Stomach (tissue), 9 donors: ENCODE data around the gene TTC33. TPM values are rescaled to one million over a fixed set of nuclear protein-coding genes. Genes with fewer than 3 reads are reported as not detected.
A peak's percentile ranks its signal among the peaks of the same experiment; 100 is the strongest.

ENCODE experiments used
- DNase-seq, 2 donors: peaks; one replicate each; pipeline versions ENCODE4 v3.0.0 to v3.0.0-alpha.2; 2013 to 2019
- H3K27ac ChIP-seq, 5 donors: fragments of 200-600 bp in 4 of 5; sonication (generic) in 4 of 5; one replicate each; pipeline ENCODE4 v1.5.1; 2013 to 2019; ENCODE audit warnings: mild to moderate bottlenecking in 1 of 5, moderate library complexity in 1 of 5
- H3K27me3 ChIP-seq, 3 donors: fragments of 200-600 bp; sonication (generic); one replicate each; pipeline ENCODE4 v1.5.1; 2017 to 2019; ENCODE audit warnings: mixed run types in 1 of 3
- H3K36me3 ChIP-seq, 4 donors: fragments of 200-600 bp; sonication (generic); 1 replicate in 3 of 4; 2 replicates in 1 of 4; pipeline ENCODE4 v1.5.1; 2016 to 2019
- H3K4me1 ChIP-seq, 4 donors: fragments of 200-600 bp; sonication (generic); one replicate each; pipeline ENCODE4 v1.5.1; 2016 to 2019
- H3K4me3 ChIP-seq, 4 donors: fragments of 200-600 bp; sonication (generic) in 3 of 4; one replicate each; pipeline ENCODE4 v1.5.1; 2016 to 2019; ENCODE audit warnings: mild to moderate bottlenecking in 1 of 4
- H3K9me3 ChIP-seq, 4 donors: fragments of 200-600 bp; sonication (generic); one replicate each; pipeline ENCODE4 v1.5.1; 2016 to 2019
- CTCF ChIP-seq, 7 experiments: fragments of 450-650 bp in 4 of 7; fragments of 200-600 bp in 3 of 7; sonication (generic) in 3 of 7; IDR thresholded peaks; one replicate each; pipeline ENCODE4 v1.5.1; 2016 to 2019; ENCODE audit warnings: antibody characterized with exemption in 7 of 7, control low read depth in 2 of 7, mild to moderate bottlenecking in 1 of 7
- EP300 ChIP-seq: sonication (generic); formaldehyde crosslinking; IDR thresholded peaks from one replicate; pipeline ENCODE4 v1.6.1; 2017; ENCODE audit warnings: antibody characterized with exemption
- POLR2A ChIP-seq, 4 donors: fragments of 450-650 bp; IDR thresholded peaks; one replicate each; pipeline ENCODE4 v1.6.1; 2016; ENCODE audit warnings: antibody characterized with exemption in 4 of 4, control low read depth in 2 of 4, mild to moderate bottlenecking in 1 of 4, moderate library complexity in 1 of 4
- POLR2AphosphoS5 ChIP-seq, 3 donors: sonication (generic); formaldehyde crosslinking; IDR thresholded peaks; one replicate each; pipeline ENCODE4 v1.6.1; 2016; ENCODE audit warnings: antibody characterized with exemption in 3 of 3
- WGBS, 5 donors: extraction: QIAGEN DNeasy Blood & Tissue Kit in 3 of 5; methylation state at CpG; one replicate each; pipeline versions ENCODE4 v1.1.5 to v1.1.7; 2013 to 2018; 5-methylcytosine and 5-hydroxymethylcytosine counted together
- intact Hi-C: fragments of 100-400 bp; cut with DNase I; formaldehyde crosslinking; loops from one replicate; pipeline ENCODE4 v1.15.1; 2023; ENCODE audit warnings: low total_unique reads
- polyA plus RNA-seq, 3 donors: library from polyadenylated mRNA; stranded (reverse); fragments of 200-250 nt; gene quantifications; one replicate each; pipeline ENCODE4 v1.2.3, GENCODE V29; 2013
- total RNA-seq, 5 donors: library from RNA; depleted of rRNA; stranded (reverse); fragments of >200 nt; gene quantifications; one replicate each; pipeline versions ENCODE4 v1.1.0 to v1.2.3, GENCODE V29; 2014 to 2016
- donor health status: healthy with polysubstance abuse.
- donor health status: Bipolar disorder and iron deficiency.
- donor health status: healthy.

Gene TTC33
- total and polyA plus RNA-seq, 8 donors = 0.29 to 41.5 (median 7.3) TPM

- H3K4me1 ChIP-seq = peaks cover 24 to 39% (median 32%) of the 10 kb centered on the region in 4 donors
- no peaks in the 10 kb centered on the region for H3K27me3 ChIP-seq
- intact Hi-C loops = no loop called here
- no peaks in the 10 kb centered on the region for H3K9me3 ChIP-seq
- TF ChIP-seq EP300 (no peak), POLR2A (IDR thresholded peaks at IDR 0.05) (no peak), POLR2AphosphoS5 (IDR thresholded peaks at IDR 0.05) (no peak), CTCF (IDR thresholded peaks at IDR 0.05) (no peak)
- no peak for DNase-seq
- peaks cover 8 to 32% (median 30%) of the 10 kb centered on the region in 4 donors for H3K36me3 ChIP-seq
- no peak overlapping the region for H3K27ac ChIP-seq
- H3K4me3 ChIP-seq = no peak overlapping the region
Measured at GRCh38 chr5:40738502-40738901, 17.3 kb downstream of the TTC33 start.

GRCh38 chr5:40736103-40736875 is 19.5 kb downstream of the TTC33 start:
- H3K4me1 ChIP-seq = peaks cover 26 to 43% (median 35%) of the 10 kb centered on the region in 4 donors
- peaks cover 3 to 25% (median 22%) of the 10 kb centered on the region in 4 donors for H3K36me3 ChIP-seq
- peak overlapping the region in 1 of 5 donors; percentile 59 for H3K27ac ChIP-seq
- intact Hi-C loops = no loop called here
- TF ChIP-seq POLR2AphosphoS5 (IDR thresholded peaks at IDR 0.05) (no peak), CTCF (IDR thresholded peaks at IDR 0.05) (peak in 5 of 7 experiments; percentile 30 to 76 (median 57))
- H3K4me3 ChIP-seq = no peak overlapping the region
- H3K27me3 ChIP-seq = no peaks in the 10 kb centered on the region
- WGBS, 5 donors = 0 to 8% (median 3%) methylated on average over 1 of the region's 1 CpG
- H3K9me3 ChIP-seq = no peaks in the 10 kb centered on the region
- DNase-seq = peak in 1 of 2 donors; percentile 82

GRCh38 chr5:40735609-40736008 is 20.2 kb downstream of the TTC33 start:
- Histone ChIP-seq H3K9me3 (no peaks in the 10 kb centered on the region), H3K4me3 (no peak overlapping the region), H3K27me3 (no peaks in the 10 kb centered on the region), H3K4me1 (peaks cover 26 to 47% (median 37%) of the 10 kb centered on the region in 4 donors), H3K36me3 (peaks cover 0 to 18% (median 15%) of the 10 kb centered on the region in 4 donors), H3K27ac (peak overlapping the region in 2 of 5 donors; percentile 59 to 65)
- TF ChIP-seq POLR2AphosphoS5 (IDR thresholded peaks at IDR 0.05) (no peak), EP300 (no peak), CTCF (IDR thresholded peaks at IDR 0.05) (no peak), POLR2A (IDR thresholded peaks at IDR 0.05) (no peak)
- DNase-seq = no peak
- intact Hi-C loops = no loop called here

- no peak for TF ChIP-seq POLR2A (IDR thresholded peaks at IDR 0.05)
- no peak for TF ChIP-seq POLR2AphosphoS5 (IDR thresholded peaks at IDR 0.05)
- no peak for TF ChIP-seq CTCF (IDR thresholded peaks at IDR 0.05)
- no peak for TF ChIP-seq EP300
- H3K4me3 ChIP-seq = no peak overlapping the region
- H3K27ac ChIP-seq = peak overlapping the region; percentile 24 to 82 (median 59)
- 26 to 49% (median 44%) methylated on average over 2 of the region's 2 CpGs for WGBS, 5 donors
- H3K27me3 ChIP-seq = no peaks in the 10 kb centered on the region
- peaks cover 0 to 12% (median 10%) of the 10 kb centered on the region in 4 donors for H3K36me3 ChIP-seq
- intact Hi-C loops = no loop called here
- DNase-seq = peak in 1 of 2 donors; percentile 17
- no peaks in the 10 kb centered on the region for H3K9me3 ChIP-seq
- H3K4me1 ChIP-seq = peaks cover 26 to 47% (median 37%) of the 10 kb centered on the region in 4 donors
Measured at GRCh38 chr5:40734986-40735385, 20.8 kb downstream of the TTC33 start.
